Panc1 (cell line): Measurements from ENCODE around the gene SETX. TPM values are rescaled to one million over a fixed set of nuclear protein-coding genes. Genes with fewer than 3 reads are reported as not detected.

ENCODE experiments used
- ATAC-seq: fragments of 200-7000 bp; cut with Tn5 transposase; 2 replicates; pipeline ENCODE4 v1.9.1; 2020; ENCODE audit warnings: mild to moderate bottlenecking, moderate library complexity
- BruUV-seq: library from RNA; stranded (reverse); fragments of 400-500 nt; replicated peaks from 2 replicates; lab custom pipeline; 2021; lab: Mats Ljungman, UMichigan
- CTCF ChIA-PET: fragments of 300-600 bp; sonication (Branson Sonifier 250); formaldehyde crosslinking; loops from one replicate; lab custom pipeline; 2022; ENCODE audit warnings: antibody characterized with exemption; lab: Charles Lee
- POLR2A ChIA-PET: fragments of 300-600 bp; sonication (Branson Sonifier 250); formaldehyde crosslinking; loops from one replicate; lab custom pipeline; 2022; ENCODE audit warnings: antibody characterized with exemption; lab: Charles Lee
- DNase-seq: peaks from one replicate; pipeline ENCODE4 v3.0.0-alpha.2; 2010; ENCODE audit warnings: low read depth, low spot score
- H3K27ac ChIP-seq: 2 replicates; pipeline ENCODE4 v1.5.1; 2011; ENCODE audit warnings: mild to moderate bottlenecking, low read length, inconsistent platforms
- H3K27me3 ChIP-seq: fragments of 200-500 bp; sonication (Bioruptor generic); 2 replicates; pipeline ENCODE4 v1.6.0; 2014; ENCODE audit warnings: low read length, inconsistent platforms; ENCODE audit not compliant: control insufficient read depth, insufficient read depth
- H3K36me3 ChIP-seq: fragments of 200-500 bp; sonication (Bioruptor generic); 2 replicates; pipeline ENCODE4 v1.5.1; 2014; ENCODE audit warnings: inconsistent platforms, mild to moderate bottlenecking, low read length, moderate library complexity; ENCODE audit not compliant: control insufficient read depth, insufficient read depth
- H3K4me1 ChIP-seq: 2 replicates; pipeline ENCODE4 v1.5.1; 2011; ENCODE audit warnings: inconsistent platforms, mild to moderate bottlenecking, low read length, moderate library complexity; ENCODE audit not compliant: control insufficient read depth, insufficient read depth
- H3K4me3 ChIP-seq, 2 experiments: 2 replicates each; pipeline ENCODE4 v1.5.1; 2011 to 2012; ENCODE audit warnings: low read depth in 2 of 2, low read length in 2 of 2, mild to moderate bottlenecking in 2 of 2, inconsistent platforms in 1 of 2, moderate library complexity in 1 of 2
- H3K9me3 ChIP-seq: fragments of 200-500 bp; sonication (Bioruptor generic); 2 replicates; pipeline ENCODE4 v1.5.1; 2014; ENCODE audit warnings: low read depth, mild to moderate bottlenecking, inconsistent platforms, low read length, moderate library complexity; ENCODE audit not compliant: control insufficient read depth, insufficient read depth
- CTCF ChIP-seq: fragments of 450-650 bp; IDR thresholded peaks from 2 replicates; pipeline ENCODE4 v1.5.1; 2017; ENCODE audit warnings: mild to moderate bottlenecking
- POLR2AphosphoS5 ChIP-seq: IDR thresholded peaks from 2 replicates; pipeline ENCODE4 v1.6.1; 2012; ENCODE audit warnings: mild to moderate bottlenecking, low read depth, low read length, moderate library complexity
- REST ChIP-seq, 2 experiments: IDR thresholded peaks; 2 replicates each; pipeline ENCODE4 v1.6.1; 2011 to 2012; ENCODE audit warnings: low read depth in 2 of 2, control low read depth in 1 of 2, low read length in 1 of 2, mild to moderate bottlenecking in 1 of 2, moderate library complexity in 1 of 2; ENCODE audit not compliant: insufficient read depth in 1 of 2
- SIN3A ChIP-seq: IDR thresholded peaks from 2 replicates; pipeline ENCODE4 v1.6.1; 2012; ENCODE audit warnings: low read depth, mild to moderate bottlenecking, low read length, moderate library complexity, borderline replicate concordance; ENCODE audit not compliant: insufficient read depth
- TCF7L2 ChIP-seq: IDR thresholded peaks from 2 replicates; pipeline ENCODE4 v1.6.1; 2011; ENCODE audit warnings: mild to moderate bottlenecking, low read depth, low read length, inconsistent platforms
- in situ Hi-C: cut with HindIII; loops from 2 replicates; pipeline ENCODE4 v1.10.0; 2016; ENCODE audit warnings: low sequenced_read_pairs, low pct_unique_long_range_greater_than_20kb
- intact Hi-C: fragments of 100-400 bp; cut with micrococcal nuclease; formaldehyde crosslinking; loops from one replicate; pipeline ENCODE4 v1.10.0; 2022; ENCODE audit not compliant: unreplicated experiment
- total RNA-seq: library from RNA; stranded (reverse); gene quantifications from one replicate; pipeline ENCODE4 v1.2.1, GENCODE V29; 2021; ENCODE audit not compliant: unreplicated experiment

Gene SETX
- total RNA-seq, 1 experiment from 2014 or later = 28.1 TPM

- ChIA-PET CTCF (no interaction called here), POLR2A (no interaction called here)
- in situ Hi-C loops = no loop called here
- DNase-seq (no peak), ATAC-seq (no peak)
- H3K27ac ChIP-seq = no peak overlapping the region
- no peak overlapping the region for H3K4me3 ChIP-seq
- H3K27me3 ChIP-seq = no peaks in the 10 kb centered on the region
- no peaks in the 10 kb centered on the region for H3K9me3 ChIP-seq
- H3K4me1 ChIP-seq = peaks cover 19% of the 10 kb centered on the region; the same call in 1 of the 2 replicates
- TF ChIP-seq REST (IDR thresholded peaks at IDR 0.05; ENCODE audit: insufficient read depth in 1 of 2, low read depth in 2 of 2, low read length in 1 of 2) (no peak), TCF7L2 (no peak), POLR2AphosphoS5 (no peak), SIN3A (no peak), CTCF (no peak)
- intact Hi-C loops = no loop called here
- BruUV-seq = no TSS peak
- H3K36me3 ChIP-seq = peaks cover 9% of the 10 kb centered on the region
Observed at GRCh38 chr9:132356324-132356924, 1.6 kb upstream of the SETX start.

GRCh38 chr9:132351404-132352045 is 3.3 kb downstream of the SETX start:
- ChIA-PET CTCF (interaction anchor here (0.5 kb wide), 1 partner anchor 469 kb away, joined by 3 read pairs; no protein-coding TSS in a partner anchor), POLR2A (no interaction called here)
- intact Hi-C loops (no loop called here), in situ Hi-C loops (no loop called here)
- Histone ChIP-seq H3K4me1 (peaks cover 20% of the 10 kb centered on the region; the same call in 1 of the 2 replicates), H3K36me3 (peaks cover 32% of the 10 kb centered on the region), H3K27me3 (no peaks in the 10 kb centered on the region), H3K4me3 (no peak overlapping the region), H3K9me3 (no peaks in the 10 kb centered on the region), H3K27ac (no peak overlapping the region)
- no TSS peak for BruUV-seq
- DNase-seq (no peak), ATAC-seq (no peak)
- TF ChIP-seq REST (IDR thresholded peaks at IDR 0.05; ENCODE audit: insufficient read depth in 1 of 2, low read depth in 2 of 2, low read length in 1 of 2) (no peak), POLR2AphosphoS5 (no peak), TCF7L2 (no peak)
